Sigmoid colon (tissue), 7 donors: ENCODE results near the gene UQCC2. TPM values are rescaled to one million over a fixed set of nuclear protein-coding genes. Genes with fewer than 3 reads are reported as not detected.

Experiments used
- DNase-seq: peaks from one replicate; pipeline ENCODE4 v3.0.0-alpha.2; 2019
- H3K27ac ChIP-seq, 4 donors: fragments of 200-600 bp; sonication (generic); one replicate each; pipeline ENCODE4 v1.5.1; 2016 to 2019; ENCODE audit warnings: mild to moderate bottlenecking in 1 of 4
- H3K27me3 ChIP-seq, 3 donors: fragments of 200-600 bp; sonication (generic); one replicate each; pipeline ENCODE4 v1.5.1; 2019; ENCODE audit warnings: mild to moderate bottlenecking in 1 of 3
- H3K36me3 ChIP-seq, 4 donors: fragments of 200-600 bp; sonication (generic); one replicate each; pipeline ENCODE4 v1.5.1; 2016 to 2019
- H3K4me1 ChIP-seq, 4 donors: fragments of 200-600 bp; sonication (generic); one replicate each; pipeline ENCODE4 v1.5.1; 2017 to 2019
- H3K4me3 ChIP-seq, 4 donors: fragments of 200-600 bp; sonication (generic); one replicate each; pipeline ENCODE4 v1.5.1; 2017 to 2019; ENCODE audit warnings: mild to moderate bottlenecking in 2 of 4, moderate library complexity in 1 of 4
- H3K9me3 ChIP-seq, 4 donors: fragments of 200-600 bp in 3 of 4; sonication (generic) in 3 of 4; one replicate each; pipeline versions ENCODE4 v1.5.1 to v1.6.1; 2013 to 2019
- CTCF ChIP-seq, 4 experiments: fragments of 450-650 bp in 3 of 4; fragments of 200-600 bp in 1 of 4; IDR thresholded peaks; one replicate each; pipeline ENCODE4 v1.5.1; 2016 to 2019; ENCODE audit warnings: antibody characterized with exemption in 4 of 4, mild to moderate bottlenecking in 3 of 4, moderate library complexity in 2 of 4
- EP300 ChIP-seq, 4 donors: sonication (generic); formaldehyde crosslinking; IDR thresholded peaks; one replicate each; pipeline ENCODE4 v1.6.1; 2017; ENCODE audit warnings: antibody characterized with exemption in 4 of 4
- POLR2A ChIP-seq, 2 donors: fragments of 450-650 bp; IDR thresholded peaks; one replicate each; pipeline ENCODE4 v1.6.1; 2016; ENCODE audit warnings: antibody characterized with exemption in 2 of 2, mild to moderate bottlenecking in 2 of 2, moderate library complexity in 2 of 2
- POLR2AphosphoS5 ChIP-seq, 4 donors: sonication (generic); formaldehyde crosslinking; IDR thresholded peaks; one replicate each; pipeline ENCODE4 v1.6.1; 2017; ENCODE audit warnings: antibody characterized with exemption in 4 of 4
- WGBS, 2 donors: extraction: QIAGEN DNeasy Blood & Tissue Kit; methylation state at CpG; one replicate each; pipeline ENCODE4 v1.1.7; 2013; 5-methylcytosine and 5-hydroxymethylcytosine counted together
- intact Hi-C: fragments of 100-400 bp; cut with DNase I; formaldehyde crosslinking; loops from one replicate; pipeline ENCODE4 v1.15.1; 2023
- polyA plus RNA-seq, 3 donors: library from polyadenylated mRNA; stranded (reverse); fragments of 200-250 nt; gene quantifications; one replicate each; pipeline ENCODE4 v1.2.3, GENCODE V29; 2013
- total RNA-seq, 4 donors: library from RNA; depleted of rRNA; stranded (reverse); fragments of >200 nt; gene quantifications; one replicate each; pipeline ENCODE4 v1.1.0, GENCODE V29; 2016
- donor health status: healthy with polysubstance abuse.
- donor health status: Bipolar disorder and iron deficiency.
- donor health status: healthy.

UQCC2 gene
- total and polyA plus RNA-seq, 7 donors = 9.5 to 90.9 (median 34.9) TPM

- WGBS, 2 donors = 33 to 51% methylated on average over 15 of the region's 15 CpGs
- Histone ChIP-seq H3K36me3 (peaks cover 0 to 61% (median 0%) of the 10 kb centered on the region in 4 donors), H3K4me1 (peaks cover 0 to 39% (median 15%) of the 10 kb centered on the region in 4 donors), H3K9me3 (no peaks in the 10 kb centered on the region), H3K27ac (peak overlapping the region; percentile 10 to 59 (median 47)), H3K27me3 (no peaks in the 10 kb centered on the region), H3K4me3 (no peak overlapping the region)
- intact Hi-C loops = no loop called here
- DNase-seq = no peak
- TF ChIP-seq EP300 (IDR thresholded peaks at IDR 0.05) = no peak
- TF ChIP-seq CTCF (IDR thresholded peaks at IDR 0.05) = no peak
- TF ChIP-seq POLR2A (IDR thresholded peaks at IDR 0.05) = no peak
- no peak for TF ChIP-seq POLR2AphosphoS5 (IDR thresholded peaks at IDR 0.05)
Measured at GRCh38 chr6:33696548-33697518, 14.7 kb downstream of the UQCC2 start.

GRCh38 chr6:33696076-33696475 lies 15.4 kb downstream of the UQCC2 start:
- Histone ChIP-seq H3K27me3 (no peaks in the 10 kb centered on the region), H3K27ac (peak overlapping the region in 3 of 4 donors; percentile 4 to 59 (median 13)), H3K4me1 (peaks cover 0 to 39% (median 15%) of the 10 kb centered on the region in 4 donors), H3K4me3 (no peak overlapping the region), H3K9me3 (no peaks in the 10 kb centered on the region), H3K36me3 (peaks cover 0 to 66% (median 0%) of the 10 kb centered on the region in 4 donors)
- 88% methylated on average over 10 of the region's 10 CpGs for WGBS, 2 donors
- TF ChIP-seq POLR2AphosphoS5 (IDR thresholded peaks at IDR 0.05) = no peak
- intact Hi-C loops = no loop called here
- DNase-seq = no peak

- no peak for DNase-seq
- 79 to 90% methylated on average over 16 of the region's 16 CpGs for WGBS, 2 donors
- H3K4me3 ChIP-seq = no peak overlapping the region
- TF ChIP-seq POLR2AphosphoS5 (IDR thresholded peaks at IDR 0.05) = no peak
- no peak for TF ChIP-seq POLR2A (IDR thresholded peaks at IDR 0.05)
- no peak for TF ChIP-seq CTCF (IDR thresholded peaks at IDR 0.05)
- TF ChIP-seq EP300 (IDR thresholded peaks at IDR 0.05) = no peak
- peaks cover 0 to 66% (median 3%) of the 10 kb centered on the region in 4 donors for H3K36me3 ChIP-seq
- H3K27me3 ChIP-seq = no peaks in the 10 kb centered on the region
- peaks cover 0 to 39% (median 15%) of the 10 kb centered on the region in 4 donors for H3K4me1 ChIP-seq
- no peaks in the 10 kb centered on the region for H3K9me3 ChIP-seq
- peak overlapping the region in 2 of 4 donors; percentile 4 to 16 for H3K27ac ChIP-seq
- intact Hi-C loops = no loop called here
Measured at GRCh38 chr6:33695451-33695887, 16.0 kb downstream of the UQCC2 start.

- Histone ChIP-seq H3K4me3 (no peak overlapping the region), H3K27ac (peak overlapping the region in 2 of 4 donors; percentile 16 to 21), H3K27me3 (no peaks in the 10 kb centered on the region), H3K36me3 (peaks cover 0 to 62% (median 3%) of the 10 kb centered on the region in 4 donors), H3K4me1 (peaks cover 0 to 39% (median 15%) of the 10 kb centered on the region in 4 donors), H3K9me3 (no peaks in the 10 kb centered on the region)
- TF ChIP-seq CTCF (IDR thresholded peaks at IDR 0.05) = no peak
- TF ChIP-seq POLR2A (IDR thresholded peaks at IDR 0.05) = no peak
- no peak for TF ChIP-seq EP300 (IDR thresholded peaks at IDR 0.05)
- TF ChIP-seq POLR2AphosphoS5 (IDR thresholded peaks at IDR 0.05) = no peak
- DNase-seq = no peak
- 80 to 85% methylated on average over 5 of the region's 5 CpGs for WGBS, 2 donors
- intact Hi-C loops = no loop called here
Measured at GRCh38 chr6:33694977-33695376, 16.5 kb downstream of the UQCC2 start.

- no peak overlapping the region for H3K4me3 ChIP-seq
- DNase-seq = no peak
- no peaks in the 10 kb centered on the region for H3K9me3 ChIP-seq
- H3K36me3 ChIP-seq = peaks cover 0 to 57% (median 3%) of the 10 kb centered on the region in 4 donors
- H3K4me1 ChIP-seq = peaks cover 0 to 39% (median 15%) of the 10 kb centered on the region in 4 donors
- no peak for TF ChIP-seq CTCF (IDR thresholded peaks at IDR 0.05)
- TF ChIP-seq POLR2AphosphoS5 (IDR thresholded peaks at IDR 0.05) = no peak
- no peak for TF ChIP-seq POLR2A (IDR thresholded peaks at IDR 0.05)
- TF ChIP-seq EP300 (IDR thresholded peaks at IDR 0.05) = no peak
- WGBS, 2 donors = 47 to 66% methylated on average over 19 of the region's 19 CpGs
- peak overlapping the region in 2 of 4 donors; percentile 16 to 21 for H3K27ac ChIP-seq
- intact Hi-C loops = no loop called here
- no peaks in the 10 kb centered on the region for H3K27me3 ChIP-seq
Measured at GRCh38 chr6:33694401-33694931, 17.0 kb downstream of the UQCC2 start.
